Liver (tissue), 9 donors: ENCODE data around the gene GNG12. TPM values are rescaled to one million over a fixed set of nuclear protein-coding genes. Genes with fewer than 3 reads are reported as not detected.

ENCODE experiments used
- DNase-seq: peaks from one replicate; pipeline ENCODE4 v3.0.0-alpha.2; 2017; ENCODE audit warnings: low spot score
- H3K27ac ChIP-seq, 2 donors: one replicate each; pipeline ENCODE4 v1.7.0; 2013; ENCODE audit warnings: inconsistent platforms in 2 of 2, low read length in 2 of 2, control low read depth in 1 of 2, low read depth in 1 of 2, mild to moderate bottlenecking in 1 of 2
- H3K27me3 ChIP-seq, 4 donors: one replicate each; pipeline versions ENCODE4 v1.6.1 to v1.7.0; 2013; ENCODE audit warnings: low read length in 3 of 4, inconsistent platforms in 1 of 4, mild to moderate bottlenecking in 1 of 4, moderate library complexity in 1 of 4; ENCODE audit not compliant: control insufficient read depth in 4 of 4, insufficient read depth in 4 of 4
- H3K36me3 ChIP-seq, 4 donors: one replicate each; pipeline versions ENCODE4 v1.6.1 to v1.7.0; 2013; ENCODE audit warnings: low read length in 3 of 4, mild to moderate bottlenecking in 3 of 4, low read depth in 1 of 4, moderate library complexity in 1 of 4; ENCODE audit not compliant: control insufficient read depth in 4 of 4, insufficient read depth in 3 of 4
- H3K4me1 ChIP-seq, 4 donors: one replicate each; pipeline versions ENCODE4 v1.6.1 to v1.7.0; 2013; ENCODE audit warnings: low read length in 3 of 4, mild to moderate bottlenecking in 3 of 4, moderate library complexity in 1 of 4; ENCODE audit not compliant: control insufficient read depth in 4 of 4, insufficient read depth in 4 of 4
- H3K4me3 ChIP-seq, 3 donors: one replicate each; pipeline versions ENCODE4 v1.6.1 to v1.7.0; 2013; ENCODE audit warnings: low read length in 3 of 3, control low read depth in 1 of 3, low read depth in 1 of 3, mild to moderate bottlenecking in 1 of 3
- H3K9ac ChIP-seq, 2 donors: one replicate each; pipeline ENCODE4 v1.7.0; 2013; ENCODE audit warnings: low read length in 2 of 2, mild to moderate bottlenecking in 2 of 2, moderate library complexity in 2 of 2, control low read depth in 1 of 2, low read depth in 1 of 2
- H3K9me3 ChIP-seq, 4 donors: one replicate each; pipeline versions ENCODE4 v1.6.1 to v1.7.0; 2013; ENCODE audit warnings: low read length in 3 of 4; ENCODE audit not compliant: control insufficient read depth in 4 of 4
- FOXA2 ChIP-seq: IDR thresholded peaks from 2 replicates; pipeline ENCODE4 v1.6.1; 2016; ENCODE audit warnings: antibody characterized with exemption
- GABPA ChIP-seq, 2 donors: IDR thresholded peaks in 1 of 2; conservative IDR thresholded peaks in 1 of 2; 2 replicates each; pipeline ENCODE4 v1.6.1; 2016; ENCODE audit warnings: antibody characterized with exemption in 2 of 2, mild to moderate bottlenecking in 1 of 2, moderate library complexity in 1 of 2
- HNF4A ChIP-seq, 2 donors: conservative IDR thresholded peaks; 2 replicates each; pipeline ENCODE4 v1.6.1; 2016; ENCODE audit warnings: antibody characterized with exemption in 2 of 2, mild to moderate bottlenecking in 2 of 2
- HNF4G ChIP-seq: IDR thresholded peaks from 2 replicates; pipeline ENCODE4 v1.6.1; 2016; ENCODE audit warnings: antibody characterized with exemption
- JUND ChIP-seq, 2 donors: IDR thresholded peaks; 2 replicates each; pipeline ENCODE4 v1.6.1; 2016; ENCODE audit warnings: antibody characterized with exemption in 2 of 2
- NR2F2 ChIP-seq: IDR thresholded peaks from 2 replicates; pipeline ENCODE4 v1.6.1; 2016; ENCODE audit warnings: antibody characterized with exemption
- RXRA ChIP-seq, 2 donors: IDR thresholded peaks; 2 replicates each; pipeline ENCODE4 v1.6.1; 2017 to 2018; ENCODE audit warnings: antibody characterized with exemption in 2 of 2, mild to moderate bottlenecking in 1 of 2
- SP1 ChIP-seq: IDR thresholded peaks from 2 replicates; pipeline ENCODE4 v1.6.1; 2018; ENCODE audit warnings: antibody characterized with exemption, mild to moderate bottlenecking
- WGBS: extraction: QIAGEN DNeasy Blood & Tissue Kit; methylation state at CpG from one replicate; pipeline ENCODE4 v1.1.7; 2013; 5-methylcytosine and 5-hydroxymethylcytosine counted together
- polyA plus RNA-seq, 2 donors: library from polyadenylated mRNA; stranded (reverse) in 1 of 2; unstranded in 1 of 2; fragments of 200-250 nt in 1 of 2; fragments of >200 nt in 1 of 2; fragmentation: Nextera tagmentation in 1 of 2; extraction: Ambion mirVana in 1 of 2; gene quantifications; one replicate each; pipeline versions ENCODE4 v1.2.1 to v1.2.3, GENCODE V29; 2013 to 2015
- total RNA-seq, 2 donors: library from RNA; depleted of rRNA; stranded (reverse); fragments of >200 nt; gene quantifications; one replicate each; pipeline ENCODE4 v1.2.3, GENCODE V29; 2014
- TF ChIP-seq, protein P1 (sequence below): IDR thresholded peaks from 2 replicates; pipeline ENCODE4 v1.6.1; 2016; ENCODE audit warnings: antibody characterized with exemption, mild to moderate bottlenecking
- TF ChIP-seq, protein P2 (sequence below): IDR thresholded peaks from 2 replicates; pipeline ENCODE4 v1.6.1; 2016; ENCODE audit warnings: antibody characterized with exemption
- TF ChIP-seq, protein P3 (sequence below): IDR thresholded peaks from 2 replicates; pipeline ENCODE4 v1.6.1; 2016; ENCODE audit warnings: antibody characterized with exemption
- TF ChIP-seq, protein P4 (sequence below): IDR thresholded peaks from 2 replicates; pipeline ENCODE4 v1.6.1; 2016; ENCODE audit warnings: antibody characterized with exemption
- donor health status: healthy.
- donor health status: healthy.
- donor health status: healthy.
- donor health status: healthy.
- donor health status: healthy.

The GNG12 gene
- total and polyA plus RNA-seq, 4 donors: 15.4 to 26.1 (median 19.7) TPM

DNA sequence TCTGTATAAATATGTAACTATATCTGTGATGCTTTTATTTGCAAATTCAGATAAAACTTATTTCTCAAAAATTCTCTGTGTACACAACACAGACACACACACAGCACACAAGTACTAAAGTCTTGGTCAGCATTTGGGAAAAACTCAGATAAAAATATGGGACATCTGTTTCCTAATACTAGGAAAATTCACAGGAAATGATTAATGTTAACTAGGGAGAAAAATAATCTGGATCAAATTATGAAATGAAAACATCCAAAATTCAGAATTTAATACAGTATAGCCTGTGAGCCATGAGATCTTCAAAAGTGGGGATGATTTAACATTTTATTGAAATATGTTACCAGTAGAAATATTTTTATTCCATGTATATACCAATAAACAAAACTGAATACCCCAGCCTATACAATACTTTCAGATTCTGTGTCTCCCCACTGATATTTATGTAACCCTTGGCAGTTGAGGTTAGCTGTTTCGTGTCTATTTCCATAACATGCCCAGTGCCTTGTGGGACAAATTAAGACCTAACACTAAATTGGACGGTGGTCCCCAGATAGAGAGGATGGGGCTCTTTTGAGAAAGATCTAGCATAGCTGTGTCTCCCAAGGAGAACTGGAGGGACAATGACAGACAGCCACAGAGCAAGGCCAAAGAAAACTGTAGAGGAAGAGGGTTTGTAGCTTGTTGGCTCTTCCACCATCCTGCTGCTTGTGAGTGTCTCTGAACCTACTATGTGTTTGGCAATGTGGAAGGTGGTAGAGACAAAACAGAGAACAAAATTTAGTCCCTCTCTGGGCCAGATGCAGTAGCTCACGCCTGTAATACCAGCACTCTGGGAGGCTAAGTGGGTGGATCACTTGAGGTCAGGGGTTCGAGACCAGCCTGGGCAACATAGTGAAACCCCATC is 47.2 kb downstream of the GNG12 start:
- H3K4me1 ChIP-seq: peaks cover 0 to 4% (median 0%) of the 10 kb centered on the region in 4 donors
- peak overlapping the region in 1 of 2 donors; percentile 43 for H3K27ac ChIP-seq
- H3K27me3 ChIP-seq: no peaks in the 10 kb centered on the region
- no peaks in the 10 kb centered on the region for H3K36me3 ChIP-seq
- H3K9ac ChIP-seq: no peak overlapping the region
- H3K9me3 ChIP-seq: no peaks in the 10 kb centered on the region
- DNase-seq: no peak
- TF ChIP-seq RXRA (IDR thresholded peaks at IDR 0.05): no peak
- TF ChIP-seq, protein P1, sequence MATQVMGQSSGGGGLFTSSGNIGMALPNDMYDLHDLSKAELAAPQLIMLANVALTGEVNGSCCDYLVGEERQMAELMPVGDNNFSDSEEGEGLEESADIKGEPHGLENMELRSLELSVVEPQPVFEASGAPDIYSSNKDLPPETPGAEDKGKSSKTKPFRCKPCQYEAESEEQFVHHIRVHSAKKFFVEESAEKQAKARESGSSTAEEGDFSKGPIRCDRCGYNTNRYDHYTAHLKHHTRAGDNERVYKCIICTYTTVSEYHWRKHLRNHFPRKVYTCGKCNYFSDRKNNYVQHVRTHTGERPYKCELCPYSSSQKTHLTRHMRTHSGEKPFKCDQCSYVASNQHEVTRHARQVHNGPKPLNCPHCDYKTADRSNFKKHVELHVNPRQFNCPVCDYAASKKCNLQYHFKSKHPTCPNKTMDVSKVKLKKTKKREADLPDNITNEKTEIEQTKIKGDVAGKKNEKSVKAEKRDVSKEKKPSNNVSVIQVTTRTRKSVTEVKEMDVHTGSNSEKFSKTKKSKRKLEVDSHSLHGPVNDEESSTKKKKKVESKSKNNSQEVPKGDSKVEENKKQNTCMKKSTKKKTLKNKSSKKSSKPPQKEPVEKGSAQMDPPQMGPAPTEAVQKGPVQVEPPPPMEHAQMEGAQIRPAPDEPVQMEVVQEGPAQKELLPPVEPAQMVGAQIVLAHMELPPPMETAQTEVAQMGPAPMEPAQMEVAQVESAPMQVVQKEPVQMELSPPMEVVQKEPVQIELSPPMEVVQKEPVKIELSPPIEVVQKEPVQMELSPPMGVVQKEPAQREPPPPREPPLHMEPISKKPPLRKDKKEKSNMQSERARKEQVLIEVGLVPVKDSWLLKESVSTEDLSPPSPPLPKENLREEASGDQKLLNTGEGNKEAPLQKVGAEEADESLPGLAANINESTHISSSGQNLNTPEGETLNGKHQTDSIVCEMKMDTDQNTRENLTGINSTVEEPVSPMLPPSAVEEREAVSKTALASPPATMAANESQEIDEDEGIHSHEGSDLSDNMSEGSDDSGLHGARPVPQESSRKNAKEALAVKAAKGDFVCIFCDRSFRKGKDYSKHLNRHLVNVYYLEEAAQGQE: peak; percentile 56
- no peak overlapping the region for H3K4me3 ChIP-seq
- 89% methylated on average over 4 of the region's 4 CpGs for WGBS

DNA sequence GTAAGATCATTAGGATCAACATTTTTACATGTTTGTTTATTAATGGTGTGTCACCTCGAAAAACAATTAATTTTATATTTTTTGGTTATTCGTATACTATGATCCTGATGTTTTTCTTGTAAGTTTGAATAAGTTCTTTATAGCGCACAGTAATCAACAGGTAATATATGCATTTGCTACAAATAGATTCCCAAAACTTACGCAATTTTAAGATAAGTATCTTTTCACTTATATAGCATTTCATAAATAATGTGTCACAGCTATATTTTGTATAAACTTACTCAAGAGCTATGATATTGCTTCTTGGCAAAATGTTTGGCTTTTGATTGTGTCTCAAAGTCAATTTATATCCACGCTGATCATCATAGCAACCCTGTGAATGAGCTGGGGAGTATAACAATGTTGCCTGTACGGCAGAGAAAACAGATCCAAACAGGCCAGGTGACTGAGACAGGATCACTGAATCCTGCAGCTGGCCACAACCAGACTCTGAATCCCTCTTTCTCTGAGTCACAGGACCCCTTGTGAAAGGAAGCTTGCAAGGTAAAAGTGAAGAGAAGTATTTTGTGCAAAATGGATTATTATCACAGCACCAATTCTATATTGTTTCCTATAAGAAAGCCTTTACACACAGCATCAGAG is 48.6 kb downstream of the GNG12 start:
- Histone ChIP-seq H3K27me3 (no peaks in the 10 kb centered on the region), H3K4me3 (no peak overlapping the region), H3K27ac (no peak overlapping the region), H3K36me3 (no peaks in the 10 kb centered on the region), H3K9me3 (no peaks in the 10 kb centered on the region), H3K4me1 (peaks cover 0 to 4% (median 0%) of the 10 kb centered on the region in 4 donors), H3K9ac (no peak overlapping the region)
- DNase-seq: no peak
- TF ChIP-seq HNF4G: no peak
- no peak for TF ChIP-seq GABPA (IDR thresholded peaks at IDR 0.05 in 1 of 2, conservative IDR thresholded peaks at IDR 0.05 in 1 of 2)
- TF ChIP-seq FOXA2: no peak
- TF ChIP-seq, protein P2, sequence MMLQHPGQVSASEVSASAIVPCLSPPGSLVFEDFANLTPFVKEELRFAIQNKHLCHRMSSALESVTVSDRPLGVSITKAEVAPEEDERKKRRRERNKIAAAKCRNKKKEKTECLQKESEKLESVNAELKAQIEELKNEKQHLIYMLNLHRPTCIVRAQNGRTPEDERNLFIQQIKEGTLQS: no peak
- TF ChIP-seq, protein P3, sequence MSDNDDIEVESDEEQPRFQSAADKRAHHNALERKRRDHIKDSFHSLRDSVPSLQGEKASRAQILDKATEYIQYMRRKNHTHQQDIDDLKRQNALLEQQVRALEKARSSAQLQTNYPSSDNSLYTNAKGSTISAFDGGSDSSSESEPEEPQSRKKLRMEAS: no peak
- TF ChIP-seq NR2F2: no peak
- TF ChIP-seq HNF4A (conservative IDR thresholded peaks at IDR 0.05): no peak
- TF ChIP-seq JUND (IDR thresholded peaks at IDR 0.05): no peak
- TF ChIP-seq SP1: no peak
- TF ChIP-seq, protein P4, sequence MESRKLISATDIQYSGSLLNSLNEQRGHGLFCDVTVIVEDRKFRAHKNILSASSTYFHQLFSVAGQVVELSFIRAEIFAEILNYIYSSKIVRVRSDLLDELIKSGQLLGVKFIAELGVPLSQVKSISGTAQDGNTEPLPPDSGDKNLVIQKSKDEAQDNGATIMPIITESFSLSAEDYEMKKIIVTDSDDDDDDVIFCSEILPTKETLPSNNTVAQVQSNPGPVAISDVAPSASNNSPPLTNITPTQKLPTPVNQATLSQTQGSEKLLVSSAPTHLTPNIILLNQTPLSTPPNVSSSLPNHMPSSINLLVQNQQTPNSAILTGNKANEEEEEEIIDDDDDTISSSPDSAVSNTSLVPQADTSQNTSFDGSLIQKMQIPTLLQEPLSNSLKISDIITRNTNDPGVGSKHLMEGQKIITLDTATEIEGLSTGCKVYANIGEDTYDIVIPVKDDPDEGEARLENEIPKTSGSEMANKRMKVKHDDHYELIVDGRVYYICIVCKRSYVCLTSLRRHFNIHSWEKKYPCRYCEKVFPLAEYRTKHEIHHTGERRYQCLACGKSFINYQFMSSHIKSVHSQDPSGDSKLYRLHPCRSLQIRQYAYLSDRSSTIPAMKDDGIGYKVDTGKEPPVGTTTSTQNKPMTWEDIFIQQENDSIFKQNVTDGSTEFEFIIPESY: no peak
- WGBS: 94% methylated on average over 6 of the region's 6 CpGs
